H1 (cell line): ENCODE data around the gene GPRIN3. TPM values are rescaled to one million over a fixed set of nuclear protein-coding genes. Genes with fewer than 3 reads are reported as not detected.

Experiments used
- CTCF ChIA-PET: fragments of 300-600 bp; sonication (Branson Sonifier 250); formaldehyde crosslinking; loops from one replicate; lab custom pipeline; 2021; ENCODE audit not compliant: partially characterized antibody; lab: Charles Lee
- POLR2A ChIA-PET: fragments of 300-600 bp; sonication (Branson Sonifier 250); formaldehyde crosslinking; loops from one replicate; lab custom pipeline; 2021; ENCODE audit warnings: inconsistent platforms; ENCODE audit not compliant: partially characterized antibody; lab: Charles Lee
- DNase-seq, 2 experiments: peaks; one replicate each; pipeline versions ENCODE4 v3.0.0 to v3.0.0-alpha.2; 2010 to 2022; ENCODE audit warnings: low spot score in 2 of 2, low read depth in 1 of 2, mixed read lengths in 1 of 2
- FAIRE-seq: peaks from 2 replicates; lab custom pipeline; 2011; peaks lifted over from hg19 to GRCh38; lab: Jason Lieb, UNC
- H2AFZ ChIP-seq: 2 replicates; pipeline ENCODE4 v1.8.1; 2012; ENCODE audit warnings: low read length, inconsistent platforms
- H2AK5ac ChIP-seq: 2 replicates; pipeline ENCODE4 v1.6.1; 2013; ENCODE audit warnings: low read depth, low read length
- H2BK120ac ChIP-seq: replicated peaks from 2 replicates; pipeline ENCODE3; 2013; ENCODE audit warnings: low read depth, low read length, inconsistent platforms
- H2BK12ac ChIP-seq: 2 replicates; pipeline ENCODE4 v1.6.1; 2013; ENCODE audit warnings: low read depth, low read length
- H2BK15ac ChIP-seq: 2 replicates; pipeline ENCODE4 v1.6.1; 2013; ENCODE audit warnings: low read length
- H2BK20ac ChIP-seq: 2 replicates; pipeline ENCODE4 v1.6.1; 2013; ENCODE audit warnings: low read length
- H2BK5ac ChIP-seq: 2 replicates; pipeline ENCODE4 v1.6.1; 2013; ENCODE audit warnings: low read depth, low read length
- H3K14ac ChIP-seq: 2 replicates; pipeline ENCODE4 v1.6.1; 2013; ENCODE audit warnings: inconsistent platforms; ENCODE audit not compliant: insufficient read length
- H3K18ac ChIP-seq: 2 replicates; pipeline ENCODE4 v1.6.1; 2013; ENCODE audit warnings: low read length; ENCODE audit errors: extremely low read depth
- H3K23ac ChIP-seq: 2 replicates; pipeline ENCODE4 v1.6.1; 2013; ENCODE audit warnings: inconsistent platforms; ENCODE audit not compliant: insufficient read length
- H3K23me2 ChIP-seq: 2 replicates; pipeline ENCODE4 v1.6.1; 2013; ENCODE audit warnings: low read depth, low read length
- H3K27ac ChIP-seq: 2 replicates; pipeline ENCODE4 v1.6.1; 2011; ENCODE audit warnings: low read depth, low read length, inconsistent platforms
- H3K27me3 ChIP-seq, 4 experiments: replicated peaks in 1 of 4; 1 replicate in 1 of 4; 2 replicates in 3 of 4; pipeline versions ENCODE4 v1.6.1 to v1.8.1; 2011 to 2013; ENCODE audit warnings: low read length in 3 of 4, mild to moderate bottlenecking in 3 of 4, inconsistent platforms in 2 of 4, mixed read lengths in 2 of 4, moderate library complexity in 1 of 4; ENCODE audit not compliant: control insufficient read depth in 3 of 4, insufficient read depth in 3 of 4; ENCODE audit errors: extremely low read depth in 1 of 4
- H3K36me3 ChIP-seq, 4 experiments: 2 replicates each; pipeline versions ENCODE4 v1.6.1 to v1.8.1; 2011 to 2013; ENCODE audit warnings: mild to moderate bottlenecking in 4 of 4, low read length in 3 of 4, moderate library complexity in 2 of 4, control low read depth in 1 of 4, inconsistent platforms in 1 of 4; ENCODE audit not compliant: insufficient read depth in 4 of 4, control insufficient read depth in 2 of 4
- H3K4ac ChIP-seq: replicated peaks from 2 replicates; pipeline ENCODE3; 2013; ENCODE audit warnings: low read length, low read depth, mixed read lengths, inconsistent platforms; ENCODE audit not compliant: insufficient read length
- H3K4me1 ChIP-seq, 4 experiments: replicated peaks in 1 of 4; 1 replicate in 1 of 4; 2 replicates in 3 of 4; pipeline versions ENCODE4 v1.6.1 to v1.8.1; 2011 to 2013; ENCODE audit warnings: low read length in 3 of 4, inconsistent platforms in 2 of 4, mixed read lengths in 1 of 4; ENCODE audit not compliant: insufficient read depth in 4 of 4, control insufficient read depth in 3 of 4
- H3K4me2 ChIP-seq, 2 experiments: 2 replicates each; pipeline versions ENCODE4 v1.6.1 to v1.8.1; 2011 to 2013; ENCODE audit warnings: low read depth in 2 of 2, low read length in 2 of 2, control low read depth in 1 of 2, inconsistent platforms in 1 of 2, mild to moderate bottlenecking in 1 of 2; ENCODE audit not compliant: insufficient read depth in 1 of 2
- H3K4me3 ChIP-seq, 4 experiments: fragments of 200-600, 300-600 bp in 1 of 4; sonication (generic), shearing (Covaris generic), sonication (Bioruptor Twin) in 1 of 4; 2 replicates each; pipeline versions ENCODE4 v1.5.1 to v1.8.1; 2011 to 2016; ENCODE audit warnings: low read length in 4 of 4, low read depth in 3 of 4, control low read depth in 2 of 4, inconsistent platforms in 2 of 4, mild to moderate bottlenecking in 2 of 4, mixed read lengths in 1 of 4, moderate library complexity in 1 of 4; ENCODE audit not compliant: insufficient read depth in 2 of 4; ENCODE audit errors: extremely low read depth in 1 of 4
- H3K56ac ChIP-seq: replicated peaks from 2 replicates; pipeline ENCODE3; 2013; ENCODE audit warnings: low read depth, mild to moderate bottlenecking, mixed read lengths, low read length, inconsistent platforms; ENCODE audit not compliant: insufficient read length
- H3K79me1 ChIP-seq: 2 replicates; pipeline ENCODE4 v1.6.1; 2013; ENCODE audit warnings: low read depth, low read length, control low read depth
- H3K79me2 ChIP-seq, 2 experiments: 2 replicates each; pipeline versions ENCODE4 v1.6.1 to v1.8.1; 2012 to 2013; ENCODE audit warnings: low read length in 2 of 2, mild to moderate bottlenecking in 2 of 2, inconsistent platforms in 1 of 2; ENCODE audit not compliant: insufficient read depth in 2 of 2, control insufficient read depth in 1 of 2
- H3K9ac ChIP-seq, 4 experiments: replicated peaks in 1 of 4; 1 replicate in 1 of 4; 2 replicates in 3 of 4; pipeline versions ENCODE4 v1.6.1 to v1.8.1; 2011 to 2013; ENCODE audit warnings: low read depth in 3 of 4, low read length in 3 of 4, control low read depth in 2 of 4, mild to moderate bottlenecking in 2 of 4, moderate library complexity in 2 of 4, inconsistent platforms in 1 of 4; ENCODE audit errors: extremely low read depth in 1 of 4
- H3K9me3 ChIP-seq, 2 experiments: 2 replicates each; pipeline versions ENCODE4 v1.6.1 to v1.8.1; 2012 to 2013; ENCODE audit warnings: mild to moderate bottlenecking in 2 of 2, moderate library complexity in 2 of 2, control low read depth in 1 of 2, inconsistent platforms in 1 of 2, low read depth in 1 of 2, low read length in 1 of 2, mixed read lengths in 1 of 2; ENCODE audit not compliant: insufficient read depth in 2 of 2
- H4K20me1 ChIP-seq, 2 experiments: replicated peaks in 1 of 2; 2 replicates each; pipeline versions ENCODE3 to v1.8.1; 2011 to 2013; ENCODE audit warnings: inconsistent platforms in 2 of 2, low read length in 2 of 2, mild to moderate bottlenecking in 1 of 2; ENCODE audit not compliant: insufficient read depth in 2 of 2, control insufficient read depth in 1 of 2
- H4K5ac ChIP-seq: 2 replicates; pipeline ENCODE4 v1.6.1; 2013; ENCODE audit warnings: low read length, low read depth, mixed read lengths, inconsistent platforms; ENCODE audit not compliant: insufficient read length
- H4K8ac ChIP-seq: 2 replicates; pipeline ENCODE4 v1.8.0; 2013; ENCODE audit warnings: mild to moderate bottlenecking, moderate library complexity, low read length, inconsistent platforms; ENCODE audit not compliant: insufficient read depth; ENCODE audit errors: extremely low read depth
- H4K91ac ChIP-seq: replicated peaks from 2 replicates; pipeline ENCODE3; 2013; ENCODE audit warnings: low read length, mixed read lengths, inconsistent platforms; ENCODE audit not compliant: insufficient read length
- CREB1 ChIP-seq: IDR thresholded peaks from 2 replicates; pipeline ENCODE4 v1.6.1; 2012; ENCODE audit warnings: inconsistent platforms
- EGR1 ChIP-seq: IDR thresholded peaks from 2 replicates; pipeline ENCODE4 v1.6.1; 2011; ENCODE audit warnings: low read depth, low read length, borderline replicate concordance
- SP1 ChIP-seq: IDR thresholded peaks from 2 replicates; pipeline ENCODE4 v1.6.1; 2011; ENCODE audit warnings: low read depth, low read length
- SP2 ChIP-seq: IDR thresholded peaks from 2 replicates; pipeline ENCODE4 v1.6.1; 2012; ENCODE audit warnings: mild to moderate bottlenecking, low read length, inconsistent platforms
- SRF ChIP-seq: IDR thresholded peaks from 2 replicates; pipeline ENCODE4 v1.6.1; 2011; ENCODE audit warnings: mild to moderate bottlenecking, low read depth, low read length, moderate library complexity
- USF2 ChIP-seq: IDR thresholded peaks from 2 replicates; pipeline ENCODE4 v1.6.1; 2011; ENCODE audit warnings: low read length, improper control_type of control experiment
- YY1 ChIP-seq: IDR thresholded peaks from 2 replicates; pipeline ENCODE4 v1.6.1; 2011; ENCODE audit warnings: low read depth, mild to moderate bottlenecking, low read length
- WGBS, 2 experiments: shearing (Covaris generic) in 1 of 2; methylation state at CpG; one replicate each; pipeline versions ENCODE4 v1.1.6 to v1.1.7; 2013 to 2015; ENCODE audit warnings: low lambda C conversion rate in 2 of 2, mixed read lengths in 2 of 2, inconsistent platforms in 1 of 2, low coverage in 1 of 2, missing lambda C conversion rate in 1 of 2; ENCODE audit not compliant: insufficient replicate concordance in 2 of 2, insufficient coverage in 1 of 2, insufficient read length in 1 of 2; ENCODE audit errors: extremely low coverage in 1 of 2, missing lambda C conversion rate in 1 of 2; 5-methylcytosine and 5-hydroxymethylcytosine counted together
- polyA plus RNA-seq, 7 experiments: library from polyadenylated mRNA; depleted of rRNA in 3 of 7; stranded (reverse) in 5 of 7; unstranded in 2 of 7; fragments of >200 nt in 5 of 7; fragments of 200-250 nt in 2 of 7; gene quantifications; 1 replicate in 5 of 7; 2 replicates in 1 of 7; 4 replicates in 1 of 7; pipeline versions ENCODE4 v1.2.1 to v1.2.3, GENCODE V29; 2011 to 2013; ENCODE audit warnings: missing spikeins in 2 of 7, mixed read lengths in 2 of 7
- total RNA-seq: library from RNA; stranded (reverse); fragmentation: NEBNext Ultra II Directional; extraction: Animal tissue kit (Norgen Biotek cat#: 25700); gene quantifications from 2 replicates; pipeline ENCODE4 v1.2.1, GENCODE V29; 2021

The GPRIN3 gene
- total and polyA plus RNA-seq, 2 of the 8 experiments (the other 6 are each of a cell fraction or from before 2014, with no cell fraction given): 0.17 to 1.4 TPM

- Histone ChIP-seq H2BK15ac (no peak overlapping the region), H2BK20ac (no peak overlapping the region), H4K20me1 (no peaks in the 10 kb centered on the region), H4K8ac (no peak overlapping the region), H3K36me3 (no peaks in the 10 kb centered on the region), H3K27ac (no peak overlapping the region), H3K79me2 (no peaks in the 10 kb centered on the region), H3K4me3 (no peak overlapping the region), H2AFZ (no peak overlapping the region), H3K4me1 (no peaks in the 10 kb centered on the region), H3K9me3 (no peaks in the 10 kb centered on the region; a peak in 1 of 4 replicates), H3K27me3 (no peaks in the 10 kb centered on the region), H3K56ac (no peak overlapping the region), H3K9ac (no peak overlapping the region), H3K79me1 (no peaks in the 10 kb centered on the region), H2BK12ac (no peak overlapping the region), H2BK120ac (no peak overlapping the region), H3K4me2 (no peak overlapping the region), H2AK5ac (no peak overlapping the region), H3K23ac (no peak overlapping the region), H4K5ac (no peak overlapping the region), H4K91ac (no peak overlapping the region), H3K14ac (no peak overlapping the region), H3K23me2 (no peaks in the 10 kb centered on the region), H3K4ac (no peak overlapping the region), H3K18ac (no peak overlapping the region), H2BK5ac (no peak overlapping the region)
- WGBS, 2 experiments: 65% methylated on average over 1 of the region's 1 CpG; no CpG with 5 or more reads in 1 of the 2 experiments
- DNase-seq (no peak), FAIRE-seq (no peak)
- TF ChIP-seq USF2 (no peak), YY1 (no peak), EGR1 (no peak), SRF (no peak), SP1 (no peak), CREB1 (no peak), SP2 (no peak)
- ChIA-PET POLR2A (no interaction called here), CTCF (no interaction called here)
These were observed 103.0 kb downstream of the GPRIN3 start for GRCh38 chr4:89204624-89205023.
